ENCODE measurements around the gene RBBP5.
"Not testable (repeated sequence)": the region's sequence is repeated elsewhere in the genome, so short reads cannot be mapped to it uniquely, and the experiment has no call there.

RBBP5 gene

GRCh38 chr1:205121660-205122488, at the start of gene RBBP5:
Gene RBBP5, minus strand, starts transcription at chr1:205121978. Its CDS starts 105 bp downstream, at chr1:205121873.
- DNase-seq = peak; percentile 95

GRCh38 chr1:205171369-205171768, 49.6 kb upstream of the RBBP5 start:
- DNase-seq = no peak

- no peak for DNase-seq
These were observed 48.9 kb upstream of the RBBP5 start for GRCh38 chr1:205170532-205171269.

- no peak for DNase-seq
These were observed 47.5 kb upstream of the RBBP5 start for GRCh38 chr1:205169248-205169647.

- DNase-seq = no peak
These were observed 46.5 kb upstream of the RBBP5 start for GRCh38 chr1:205168291-205168690.

- DNase-seq = no peak
These were observed 40.5 kb upstream of the RBBP5 start for GRCh38 chr1:205162301-205162700.

GRCh38 chr1:205161076-205161475, 39.3 kb upstream of the RBBP5 start:
- no peak for DNase-seq

GRCh38 chr1:205158048-205158616, 36.4 kb upstream of the RBBP5 start:
- no peak for DNase-seq

GRCh38 chr1:205155665-205156377, 34.0 kb upstream of the RBBP5 start:
- DNase-seq = not testable (repeated sequence)

- DNase-seq = no peak
These were observed 30.7 kb upstream of the RBBP5 start for GRCh38 chr1:205152505-205152904.

GRCh38 chr1:205150651-205151428, 29.1 kb upstream of the RBBP5 start:
- DNase-seq = no peak

- DNase-seq = no peak
These were observed 25.5 kb upstream of the RBBP5 start for GRCh38 chr1:205147191-205147835.

- no peak for DNase-seq
These were observed 23.0 kb upstream of the RBBP5 start for GRCh38 chr1:205144751-205145150.

GRCh38 chr1:205144046-205144720, 22.4 kb upstream of the RBBP5 start:
- DNase-seq = no peak

GRCh38 chr1:205142102-205142469, 20.3 kb upstream of the RBBP5 start:
- DNase-seq = no peak

GRCh38 chr1:205141236-205142101, 19.7 kb upstream of the RBBP5 start:
- DNase-seq = peak; percentile 62

GRCh38 chr1:205140113-205140512, 18.3 kb upstream of the RBBP5 start:
- DNase-seq = no peak

- DNase-seq = no peak
These were observed 16.1 kb upstream of the RBBP5 start for GRCh38 chr1:205137901-205138300.

GRCh38 chr1:205133287-205133686, 11.5 kb upstream of the RBBP5 start:
- DNase-seq = no peak

- no peak for DNase-seq
These were observed 7.8 kb upstream of the RBBP5 start for GRCh38 chr1:205129447-205130029.
